Measurements from ENCODE around the gene RNF111. TPM values are rescaled to one million over a fixed set of nuclear protein-coding genes. Genes with fewer than 3 reads are reported as not detected.

The RNF111 gene
- total RNA-seq, 1 experiment from 2014 or later: 22.4 TPM

DNA sequence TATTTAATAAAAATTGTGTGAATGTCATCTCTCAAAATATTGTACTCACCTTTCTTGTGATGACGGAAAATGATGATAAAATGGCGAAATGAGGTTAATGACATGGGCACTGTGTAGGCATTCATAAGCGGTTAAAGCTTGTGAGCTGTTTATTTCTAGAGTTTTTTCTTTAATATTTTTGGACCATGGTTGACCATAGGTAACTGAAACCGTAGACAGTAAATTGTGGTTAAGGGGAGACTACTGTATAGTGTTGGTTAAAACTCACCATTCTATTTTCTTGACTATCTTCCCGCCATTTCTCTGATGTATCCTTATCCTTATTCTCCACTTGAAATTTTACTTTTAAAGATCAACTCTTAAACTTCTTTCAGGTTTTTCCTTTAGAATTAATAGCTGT is 14.5 kb downstream of the RNF111 start:
- TF ChIP-seq HMGA2 (CRISPR knock-in tag; IDR thresholded peaks at IDR 0.05): no peak
- ChIA-PET CTCF (no interaction called here), POLR2A (no interaction called here)
- Mint-ChIP-seq H3K4me3 (no peak overlapping the region), H3K36me3 (0 out of 2 replicates have a peak, but pooled peaks cover 4% of the 10 kb centered on the region), H3K27me3 (ENCODE audit: low read depth) (no peaks in the 10 kb centered on the region), H3K27ac (no peak overlapping the region), H3K4me1 (no peaks in the 10 kb centered on the region), H3K9me3 (no peaks in the 10 kb centered on the region)
- DNase-seq (ENCODE audit: low spot score) (no peak), ATAC-seq (no peak)

DNA sequence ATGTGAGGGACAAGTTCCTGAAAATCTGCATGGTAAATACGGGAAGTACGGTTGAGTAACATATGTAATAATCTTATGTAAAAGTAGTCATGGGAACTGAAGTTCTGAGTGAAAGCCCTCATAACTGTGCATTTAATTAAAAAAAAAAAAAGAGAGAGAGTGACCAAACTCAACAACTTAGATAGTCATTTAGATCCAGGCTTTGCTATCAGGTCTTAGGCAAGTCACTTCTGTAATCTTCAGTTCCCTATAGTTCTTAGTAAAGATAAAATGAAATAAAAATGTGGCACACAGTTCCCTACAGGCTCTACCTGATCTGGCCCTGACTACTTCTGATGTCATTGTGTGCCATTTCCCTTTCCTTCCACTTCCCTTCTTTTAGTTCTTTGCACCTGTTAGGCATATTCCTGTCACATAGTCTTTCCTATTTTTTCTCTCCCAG is 15.0 kb downstream of the RNF111 start:
- POLR2A ChIA-PET: no interaction called here
- CTCF ChIA-PET: no interaction called here
- no peaks in the 10 kb centered on the region for H3K4me1 Mint-ChIP-seq
- H3K27ac Mint-ChIP-seq: peak overlapping the region; percentile 16
- TF ChIP-seq CREB1 (CRISPR knock-in tag; IDR thresholded peaks at IDR 0.05) (no peak), ZNF121 (CRISPR knock-in tag; IDR thresholded peaks at IDR 0.05) (no peak), FOXK1 (CRISPR knock-in tag; IDR thresholded peaks at IDR 0.05) (no peak), ETV6 (CRISPR knock-in tag; IDR thresholded peaks at IDR 0.05) (no peak), EMX1 (CRISPR knock-in tag; IDR thresholded peaks at IDR 0.05) (no peak)
- TF ChIP-seq, protein P1, sequence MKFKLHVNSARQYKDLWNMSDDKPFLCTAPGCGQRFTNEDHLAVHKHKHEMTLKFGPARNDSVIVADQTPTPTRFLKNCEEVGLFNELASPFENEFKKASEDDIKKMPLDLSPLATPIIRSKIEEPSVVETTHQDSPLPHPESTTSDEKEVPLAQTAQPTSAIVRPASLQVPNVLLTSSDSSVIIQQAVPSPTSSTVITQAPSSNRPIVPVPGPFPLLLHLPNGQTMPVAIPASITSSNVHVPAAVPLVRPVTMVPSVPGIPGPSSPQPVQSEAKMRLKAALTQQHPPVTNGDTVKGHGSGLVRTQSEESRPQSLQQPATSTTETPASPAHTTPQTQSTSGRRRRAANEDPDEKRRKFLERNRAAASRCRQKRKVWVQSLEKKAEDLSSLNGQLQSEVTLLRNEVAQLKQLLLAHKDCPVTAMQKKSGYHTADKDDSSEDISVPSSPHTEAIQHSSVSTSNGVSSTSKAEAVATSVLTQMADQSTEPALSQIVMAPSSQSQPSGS (CRISPR knock-in tag; IDR thresholded peaks at IDR 0.05; ENCODE audit: borderline replicate concordance, low read depth): no peak
- no peak overlapping the region for H3K4me3 Mint-ChIP-seq
- H3K27me3 Mint-ChIP-seq (ENCODE audit: low read depth): no peaks in the 10 kb centered on the region
- 0 out of 2 replicates have a peak, but pooled peaks cover 4% of the 10 kb centered on the region for H3K36me3 Mint-ChIP-seq
- ATAC-seq: no peak
- H3K9me3 Mint-ChIP-seq: no peaks in the 10 kb centered on the region
- no peak for DNase-seq (ENCODE audit: low spot score)

DNA sequence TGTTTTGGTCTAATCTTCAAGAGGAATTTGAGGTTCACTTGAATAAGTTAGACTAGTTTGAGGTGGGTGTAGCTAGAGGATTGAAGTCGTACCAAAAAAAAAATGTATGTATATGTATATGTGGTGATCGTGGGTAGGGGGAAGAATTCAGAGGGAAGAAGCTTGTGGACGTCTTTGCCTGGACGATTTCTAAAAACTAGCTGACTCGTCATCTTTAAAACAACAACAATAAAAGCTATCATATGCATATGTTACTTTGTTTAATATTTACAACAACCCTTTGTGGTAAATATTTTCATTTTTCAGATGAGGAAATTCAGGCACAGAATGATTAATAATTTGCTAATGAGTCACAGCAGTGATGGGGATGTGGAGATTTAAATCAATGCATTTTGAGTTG is 18.1 kb downstream of the RNF111 start:
- no peaks in the 10 kb centered on the region for H3K4me1 Mint-ChIP-seq
- H3K36me3 Mint-ChIP-seq: 0 out of 2 replicates have a peak, but pooled peaks cover 4% of the 10 kb centered on the region
- no peak overlapping the region for H3K4me3 Mint-ChIP-seq
- H3K27me3 Mint-ChIP-seq (ENCODE audit: low read depth): no peaks in the 10 kb centered on the region
- H3K27ac Mint-ChIP-seq: no peak overlapping the region; the same call in 1 of the 2 replicates
- TF ChIP-seq, protein P2, sequence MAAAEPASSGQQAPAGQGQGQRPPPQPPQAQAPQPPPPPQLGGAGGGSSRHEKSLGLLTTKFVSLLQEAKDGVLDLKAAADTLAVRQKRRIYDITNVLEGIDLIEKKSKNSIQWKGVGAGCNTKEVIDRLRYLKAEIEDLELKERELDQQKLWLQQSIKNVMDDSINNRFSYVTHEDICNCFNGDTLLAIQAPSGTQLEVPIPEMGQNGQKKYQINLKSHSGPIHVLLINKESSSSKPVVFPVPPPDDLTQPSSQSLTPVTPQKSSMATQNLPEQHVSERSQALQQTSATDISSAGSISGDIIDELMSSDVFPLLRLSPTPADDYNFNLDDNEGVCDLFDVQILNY (CRISPR knock-in tag; IDR thresholded peaks at IDR 0.05): no peak
- TF ChIP-seq NFE2L1 (CRISPR knock-in tag; IDR thresholded peaks at IDR 0.05) (no peak), ZNF671 (CRISPR knock-in tag; IDR thresholded peaks at IDR 0.05) (no peak), ETV6 (CRISPR knock-in tag; IDR thresholded peaks at IDR 0.05) (no peak), FOXK1 (CRISPR knock-in tag; IDR thresholded peaks at IDR 0.05) (no peak), ZNF219 (CRISPR knock-in tag; IDR thresholded peaks at IDR 0.05; ENCODE audit: borderline replicate concordance) (no peak), ZNF263 (CRISPR knock-in tag; IDR thresholded peaks at IDR 0.05; ENCODE audit: low read depth) (no peak), FOXJ3 (CRISPR knock-in tag; IDR thresholded peaks at IDR 0.05; ENCODE audit: borderline replicate concordance) (no peak), JUN (CRISPR knock-in tag; IDR thresholded peaks at IDR 0.05) (no peak)
- POLR2A ChIA-PET: no interaction called here
- DNase-seq (ENCODE audit: low spot score) (no peak), ATAC-seq (no peak)
- CTCF ChIA-PET: no interaction called here
- no peaks in the 10 kb centered on the region for H3K9me3 Mint-ChIP-seq

DNA sequence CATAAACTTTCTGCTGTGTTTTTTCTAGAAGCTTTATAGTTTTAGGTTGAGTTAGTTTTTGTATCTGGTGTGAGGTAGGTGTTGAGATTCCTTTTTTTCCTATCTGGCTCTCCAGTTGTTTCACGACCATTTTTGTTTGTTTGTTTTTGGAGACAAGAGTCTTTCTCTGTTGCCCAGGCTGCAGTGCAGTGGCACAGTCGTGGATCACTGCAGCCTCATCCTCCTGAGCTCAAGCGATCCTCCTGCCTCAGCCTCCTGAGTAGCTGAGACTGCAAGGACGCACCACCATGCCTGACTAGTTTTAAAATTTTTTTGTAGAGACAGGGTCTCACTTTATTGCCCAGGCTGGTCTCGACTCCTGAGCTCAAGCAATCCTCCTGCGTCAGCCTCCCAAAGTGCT is 20.6 kb downstream of the RNF111 start:
- H3K36me3 Mint-ChIP-seq: 0 out of 2 replicates have a peak, but pooled peaks cover 4% of the 10 kb centered on the region
- H3K9me3 Mint-ChIP-seq: no peaks in the 10 kb centered on the region
- no peak for DNase-seq (ENCODE audit: low spot score)
- no peak overlapping the region for H3K4me3 Mint-ChIP-seq
- H3K27ac Mint-ChIP-seq: no peak overlapping the region
- ChIA-PET CTCF (interaction anchor here (0.6 kb wide), 1 partner anchor 201 kb away, joined by 6 read pairs; no protein-coding TSS in a partner anchor), POLR2A (no interaction called here)
- H3K27me3 Mint-ChIP-seq (ENCODE audit: low read depth): no peaks in the 10 kb centered on the region
- TF ChIP-seq, protein P3, sequence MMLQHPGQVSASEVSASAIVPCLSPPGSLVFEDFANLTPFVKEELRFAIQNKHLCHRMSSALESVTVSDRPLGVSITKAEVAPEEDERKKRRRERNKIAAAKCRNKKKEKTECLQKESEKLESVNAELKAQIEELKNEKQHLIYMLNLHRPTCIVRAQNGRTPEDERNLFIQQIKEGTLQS (CRISPR knock-in tag; conservative IDR thresholded peaks at IDR 0.05): no peak
- TF ChIP-seq ZNF121 (CRISPR knock-in tag; IDR thresholded peaks at IDR 0.05): peak; percentile 73
- H3K4me1 Mint-ChIP-seq: peaks cover 5% of the 10 kb centered on the region
- ATAC-seq: no peak

Data from WTC11 (cell line).